ENCODE data around the gene ATOH8. TPM values are rescaled to one million over a fixed set of nuclear protein-coding genes. Genes with fewer than 3 reads are reported as not detected.
A peak's percentile ranks its signal among the peaks of the same experiment; 100 is the strongest.
"Not testable (repeated sequence)": the region's sequence is repeated elsewhere in the genome, so short reads cannot be mapped to it uniquely, and the experiment has no call there.

The ATOH8 gene
- polyA plus RNA-seq, 5 donors = 25.6 to 38.9 (median 37.3) TPM

- DNase-seq = no peak
Observed at GRCh38 chr2:85822766-85823165, 69.0 kb downstream of the ATOH8 start.

GRCh38 chr2:85823951-85824350 lies 70.2 kb downstream of the ATOH8 start:
- no peak for DNase-seq

GRCh38 chr2:85826990-85827878 lies 73.4 kb downstream of the ATOH8 start:
- DNase-seq = peak; percentile 39 to 61

DNA sequence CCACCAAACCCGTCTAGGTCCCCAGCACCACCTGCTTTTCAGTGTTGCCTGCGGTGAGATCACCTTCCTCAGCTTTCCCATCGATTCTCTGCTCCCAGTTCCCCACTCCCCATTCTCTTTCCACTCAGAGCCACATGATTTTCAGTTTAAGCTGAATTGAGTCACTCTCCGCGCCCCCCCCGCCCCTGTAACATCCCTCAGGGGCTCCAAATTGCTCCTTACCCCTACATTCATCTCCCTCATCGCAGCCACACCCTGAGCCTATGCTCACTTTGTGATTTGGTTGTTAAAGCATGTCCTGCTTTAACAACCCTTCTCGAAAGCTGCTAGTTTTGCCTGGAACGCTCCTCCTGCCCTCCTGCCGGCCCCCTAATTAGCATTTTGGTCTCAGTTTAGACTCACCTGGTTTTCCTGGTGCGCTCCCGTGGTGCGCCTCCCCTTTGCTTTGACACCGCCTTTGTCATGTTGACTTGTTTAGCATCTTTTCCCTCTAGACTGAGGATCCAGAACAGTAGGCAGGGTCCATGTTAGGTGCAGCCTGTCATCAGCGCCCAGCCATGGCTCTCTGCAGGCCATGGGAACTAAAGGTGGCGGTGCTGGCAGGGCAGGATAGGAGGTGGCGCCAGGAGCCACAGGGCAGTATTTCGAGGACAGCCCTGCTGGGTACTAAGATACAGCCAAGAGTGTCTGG lies 74.2 kb downstream of the ATOH8 start:
- DNase-seq = no peak

- DNase-seq = no peak
Observed at GRCh38 chr2:85828725-85829124, 74.9 kb downstream of the ATOH8 start.

- not testable (repeated sequence) for DNase-seq
Observed at GRCh38 chr2:85829394-85829793, 75.6 kb downstream of the ATOH8 start.

- no peak for DNase-seq
Observed at GRCh38 chr2:85830645-85831044, 76.9 kb downstream of the ATOH8 start.

GRCh38 chr2:85831735-85832134 lies 77.9 kb downstream of the ATOH8 start:
- no peak for DNase-seq

- DNase-seq = no peak
Observed at GRCh38 chr2:85834466-85834865, 80.7 kb downstream of the ATOH8 start.

Other genes starting within 250 kb of the ATOH8 start
- 100 to 1,000 TPM; 274 to 398 (median 339) TPM for gene MAT2A, start 214.8 kb upstream of the ATOH8 start, polyA plus RNA-seq (ENCODE audit: insufficient read depth in 1 of 5, insufficient read length in 5 of 5, low replicate concordance in 1 of 5)
- gene GGCX, start 192.5 kb upstream of the ATOH8 start, polyA plus RNA-seq (ENCODE audit: insufficient read depth in 1 of 5, insufficient read length in 5 of 5, low replicate concordance in 1 of 5) = 10 to 100 TPM; 28.9 to 43.5 (median 35.2) TPM
- gene VAMP8, start 176.4 kb upstream of the ATOH8 start, polyA plus RNA-seq (ENCODE audit: insufficient read depth in 1 of 5, insufficient read length in 5 of 5, low replicate concordance in 1 of 5) = 10 to 100 TPM; 54.6 to 78.1 (median 68.1) TPM
- gene VAMP5, start 169.6 kb upstream of the ATOH8 start, polyA plus RNA-seq (ENCODE audit: insufficient read depth in 1 of 5, insufficient read length in 5 of 5, low replicate concordance in 1 of 5) = 10 to 100 TPM; 42.6 to 75.2 (median 57.3) TPM
- gene RNF181, start 158.2 kb upstream of the ATOH8 start, polyA plus RNA-seq (ENCODE audit: insufficient read depth in 1 of 5, insufficient read length in 5 of 5, low replicate concordance in 1 of 5) = 100 to 1,000 TPM in 4 of 5 donors, 10 to 100 TPM in 1; 99.7 to 114 (median 110) TPM
- 10 to 100 TPM in 4 of 5 donors, 1 to 10 TPM in 1; 9.9 to 16.9 (median 13.8) TPM for gene TMEM150A, start 151.3 kb upstream of the ATOH8 start, polyA plus RNA-seq (ENCODE audit: insufficient read depth in 1 of 5, insufficient read length in 5 of 5, low replicate concordance in 1 of 5)
- 10 to 100 TPM; 64.7 to 84.1 (median 78.8) TPM for gene C2orf68, start 141.9 kb upstream of the ATOH8 start, polyA plus RNA-seq (ENCODE audit: insufficient read depth in 1 of 5, insufficient read length in 5 of 5, low replicate concordance in 1 of 5)
- gene USP39, start 137.8 kb upstream of the ATOH8 start, polyA plus RNA-seq (ENCODE audit: insufficient read depth in 1 of 5, insufficient read length in 5 of 5, low replicate concordance in 1 of 5) = 10 to 100 TPM; 59.2 to 72.8 (median 63.3) TPM
- 100 to 1,000 TPM; 199 to 677 (median 404) TPM for gene SFTPB, start 85.8 kb upstream of the ATOH8 start, polyA plus RNA-seq (ENCODE audit: insufficient read depth in 1 of 5, insufficient read length in 5 of 5, low replicate concordance in 1 of 5)
- 1 to 10 TPM; 1.7 to 6.2 (median 2.2) TPM for gene GNLY, start 59.6 kb upstream of the ATOH8 start, polyA plus RNA-seq (ENCODE audit: insufficient read depth in 1 of 5, insufficient read length in 5 of 5, low replicate concordance in 1 of 5)
- gene ST3GAL5, start 135.0 kb downstream of the ATOH8 start, polyA plus RNA-seq (ENCODE audit: insufficient read depth in 1 of 5, insufficient read length in 5 of 5, low replicate concordance in 1 of 5) = 100 to 1,000 TPM in 1 of 5 donors, 10 to 100 TPM in 4; 81.2 to 102 (median 84.0) TPM